A549 (cell line): ENCODE measurements around the gene IQCC.

Source experiments
- CTCF ChIP-seq: fragments of >200 bp; sonication (Bioruptor Twin); formaldehyde crosslinking; IDR thresholded peaks from 3 replicates; pipeline ENCODE4 v1.5.1; 2016
- GATA3 ChIP-seq: IDR thresholded peaks from 2 replicates; pipeline ENCODE4 v1.6.1; 2012; ENCODE audit warnings: borderline replicate concordance
- HOXB5 ChIP-seq: fragments of 250-450 bp; sonication (Bioruptor Pico); IDR thresholded peaks from 2 replicates; pipeline ENCODE4 v1.5.0; 2020; ENCODE audit warnings: mild to moderate bottlenecking, moderate library complexity
- POLR2A ChIP-seq: IDR thresholded peaks from 2 replicates; pipeline ENCODE4 v1.6.1; 2012; ENCODE audit warnings: mild to moderate bottlenecking, low read length

GRCh38 chr1:32200226-32201010 is 5.1 kb upstream of the IQCC start, which contains the start of gene CCDC28B:
- TF ChIP-seq POLR2A (no peak), CTCF (no peak), GATA3 (no peak), HOXB5 (CRISPR knock-in tag) (no peak)
